NK-92 treated with Interleukin-12 subunit alpha and Interleukin-12 subunit beta, amount 100 ng/mL, for 24 hours (cell line): ENCODE data around the gene RASA3.

Experiments used
- DNase-seq: peaks from one replicate; lab custom pipeline; 2025; lab: John Stamatoyannopoulos, UW

RASA3 gene

DNA sequence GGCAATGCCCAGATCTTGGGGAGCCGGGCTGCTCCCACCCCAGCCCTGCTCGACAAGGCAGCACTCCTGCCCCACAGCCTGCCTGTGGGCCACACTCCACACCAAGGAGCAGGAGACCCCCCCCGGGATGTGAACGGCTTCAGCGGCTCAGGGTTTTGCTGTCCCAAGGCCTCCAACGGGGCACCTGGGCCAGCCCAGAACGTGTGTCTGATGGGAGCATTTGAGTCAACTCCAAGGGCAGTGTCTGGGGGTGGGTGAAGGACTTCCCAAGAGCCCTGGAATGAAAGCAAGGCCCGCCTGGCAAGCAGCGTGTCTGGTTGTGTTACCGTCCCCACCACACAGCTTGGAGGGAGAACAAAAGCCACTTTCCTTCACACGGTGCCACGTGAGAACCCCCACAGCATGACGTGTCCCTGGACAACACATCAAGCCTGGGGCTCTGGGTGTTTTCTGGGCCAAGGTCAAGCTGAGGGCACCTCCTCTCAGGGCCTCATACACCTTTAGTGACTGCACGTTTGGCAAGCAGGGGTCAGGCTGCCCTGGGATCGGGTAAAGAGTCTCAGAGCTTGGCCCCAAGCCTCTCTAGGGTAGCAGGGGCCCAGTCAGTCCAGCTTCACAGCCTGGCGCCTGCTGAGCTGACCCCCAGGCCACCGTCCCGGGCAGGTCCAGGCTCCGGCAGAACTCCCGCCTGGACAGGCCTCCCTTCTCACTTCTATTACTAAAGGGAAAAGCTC, 164.5 kb downstream of the RASA3 start:
- DNase-seq, result no peak

DNA sequence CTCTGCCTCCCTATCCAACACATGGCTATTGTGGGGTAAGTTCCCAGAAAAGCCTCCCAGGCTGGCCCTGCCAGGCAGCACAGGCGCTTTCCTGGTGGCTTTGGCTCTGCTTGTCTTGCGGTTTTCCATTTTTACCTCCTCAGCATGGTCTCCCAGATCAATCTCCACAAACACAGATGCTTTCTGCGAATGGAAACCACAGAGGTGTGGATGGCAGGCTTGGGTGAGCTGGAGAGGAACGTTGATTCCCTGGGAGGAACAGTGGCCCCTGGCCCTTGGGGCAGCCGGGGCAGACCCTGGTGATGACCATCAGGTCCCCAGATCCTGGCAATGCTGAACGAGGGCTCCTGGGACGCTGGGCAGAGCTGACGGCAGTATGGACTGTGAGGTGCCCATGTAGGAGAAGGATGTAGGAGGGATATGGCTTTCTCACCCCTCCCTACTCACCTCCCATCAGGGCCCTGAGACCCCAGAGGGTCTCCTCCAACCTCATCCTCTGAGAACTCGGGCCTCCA, 165.2 kb downstream of the RASA3 start:
- DNase-seq, result no peak

DNA sequence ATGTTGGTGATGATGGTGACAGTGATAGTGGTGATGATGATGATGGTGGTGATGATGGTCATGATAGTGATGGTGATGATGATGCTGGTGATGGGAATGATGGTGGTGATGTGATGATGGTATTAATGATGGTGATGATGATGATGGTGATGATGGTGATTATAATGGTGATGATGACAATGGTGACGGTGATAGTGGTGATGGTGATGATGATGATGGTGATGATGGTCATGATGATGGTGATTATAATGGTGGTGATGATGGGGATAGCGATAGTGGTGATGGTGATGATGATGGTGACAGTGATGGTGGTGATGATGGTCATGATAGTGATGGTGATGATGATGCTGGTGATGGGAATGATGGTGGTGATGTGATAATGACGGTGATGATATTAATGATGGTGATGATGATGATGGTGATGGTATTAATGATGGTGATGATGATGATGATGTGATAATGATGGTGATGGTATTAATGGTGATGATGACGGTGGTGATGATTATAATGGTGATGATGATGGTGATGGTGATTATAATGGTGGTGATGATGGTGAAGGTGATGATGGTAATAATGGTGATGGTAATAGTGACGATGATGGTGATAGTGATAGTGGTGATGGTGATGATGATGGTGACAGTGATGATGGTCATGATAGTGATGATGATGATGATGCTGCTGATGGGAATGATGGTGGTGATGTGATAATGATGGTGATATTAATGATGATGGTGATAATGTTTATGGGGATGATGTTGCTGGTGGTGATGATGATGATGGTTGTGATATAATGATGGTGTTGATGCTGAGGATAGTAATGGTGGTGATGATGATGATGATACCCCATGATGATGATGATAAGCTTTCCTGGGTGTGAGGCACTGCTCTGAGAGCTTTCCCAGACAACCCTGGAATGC, 166.2 kb downstream of the RASA3 start:
- DNase-seq, result no peak

- no peak for DNase-seq
These were observed 167.0 kb downstream of the RASA3 start for GRCh38 chr13:113965383-113965874.

DNA sequence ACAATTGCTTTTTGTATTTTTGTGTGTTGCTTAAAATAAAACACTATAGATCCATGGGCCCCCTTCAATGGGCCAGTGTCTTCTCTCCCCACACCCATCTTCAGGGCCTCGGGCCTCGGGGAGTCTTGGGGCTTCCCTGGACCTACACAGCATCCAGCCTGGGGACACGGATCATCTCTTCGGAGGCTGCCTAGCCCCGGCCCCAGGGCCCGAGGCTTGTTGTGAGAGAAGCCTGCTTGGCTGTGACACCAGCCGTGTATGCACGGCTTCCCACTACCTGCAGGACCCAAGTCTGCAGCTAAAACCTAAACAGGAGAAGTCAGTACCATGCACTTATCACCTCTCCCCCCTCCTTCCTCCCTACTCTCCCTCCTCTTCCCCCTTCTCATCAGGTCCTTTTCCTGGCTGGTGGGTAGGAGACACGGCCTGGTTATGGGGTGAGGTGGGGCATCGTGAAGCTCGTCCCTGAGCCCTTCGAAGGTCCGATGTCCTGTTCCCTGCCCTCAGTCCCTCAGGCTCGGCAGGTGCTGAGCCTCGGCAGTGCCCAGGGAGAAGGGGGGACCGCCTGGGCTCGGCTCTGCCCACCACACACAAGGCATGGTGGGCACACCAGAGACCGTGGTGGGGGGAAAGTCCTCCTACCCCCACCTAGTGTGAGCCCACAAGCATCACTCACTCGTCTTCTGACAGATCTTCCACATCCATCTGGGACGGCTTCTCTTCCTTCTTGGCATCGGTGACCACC, 168.0 kb downstream of the RASA3 start:
- DNase-seq, result no peak

DNA sequence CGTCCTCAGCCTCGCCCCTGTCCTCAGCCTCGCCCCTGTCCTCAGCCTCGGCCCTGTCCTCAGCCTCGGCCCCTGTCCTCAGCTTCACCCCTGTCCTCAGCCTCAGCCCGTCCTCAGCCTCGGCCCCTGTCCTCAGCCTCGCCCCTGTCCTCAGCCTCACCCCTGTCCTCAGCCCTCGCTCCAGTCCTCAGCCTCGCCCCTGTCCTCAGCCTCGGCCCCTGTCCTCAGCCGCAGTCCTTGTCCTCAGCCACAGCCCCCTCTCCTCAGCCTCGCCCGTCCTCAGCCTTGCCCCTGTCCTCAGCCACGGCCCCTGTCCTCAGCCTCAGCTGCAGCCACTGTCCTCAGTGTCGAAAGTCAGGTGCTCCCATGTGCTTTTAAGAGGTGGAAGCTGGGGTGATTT, 169.0 kb downstream of the RASA3 start:
- no peak for DNase-seq

DNA sequence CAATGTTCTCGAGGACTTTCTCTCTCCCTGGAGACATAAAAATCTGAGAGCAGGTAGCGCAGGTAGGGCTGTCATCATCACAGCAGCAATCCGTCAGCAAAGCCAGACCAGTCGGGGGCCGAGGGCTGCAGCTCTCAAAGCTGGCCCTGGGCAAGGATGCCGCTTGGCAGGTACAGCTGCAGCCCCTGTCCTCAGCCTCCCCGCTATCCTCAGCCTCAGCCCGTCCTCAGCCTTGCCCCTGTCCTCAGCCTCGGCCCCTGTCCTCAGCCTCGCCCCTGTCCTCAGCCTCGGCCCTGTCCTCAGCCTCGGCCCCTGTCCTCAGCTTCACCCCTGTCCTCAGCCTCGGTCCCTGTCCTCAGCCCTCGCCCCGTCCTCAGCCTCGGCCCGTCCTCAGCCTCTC, 169.4 kb downstream of the RASA3 start:
- DNase-seq, result no peak

DNA sequence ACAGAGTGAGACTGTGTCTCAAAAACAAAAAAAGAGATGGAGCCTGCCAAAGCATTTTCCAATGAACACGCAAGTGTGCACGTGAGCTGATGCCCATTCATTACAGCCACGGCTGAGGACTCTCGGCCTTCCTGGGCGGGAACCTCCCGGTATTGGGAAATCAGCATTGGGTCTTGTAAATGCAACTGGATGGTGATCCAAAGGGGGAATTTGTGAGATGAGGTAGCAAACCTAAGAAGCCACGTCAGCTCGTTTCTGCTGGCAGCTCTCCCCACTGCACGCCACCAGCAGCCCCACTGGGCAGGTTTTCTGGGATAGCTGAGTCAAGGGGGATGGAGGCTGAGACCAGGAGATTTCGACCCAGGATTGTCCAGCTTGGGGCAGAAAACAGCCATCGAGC, 170.0 kb downstream of the RASA3 start:
- DNase-seq, result no peak

- no peak for DNase-seq
These were observed 172.0 kb downstream of the RASA3 start for GRCh38 chr13:113960276-113960948.

DNA sequence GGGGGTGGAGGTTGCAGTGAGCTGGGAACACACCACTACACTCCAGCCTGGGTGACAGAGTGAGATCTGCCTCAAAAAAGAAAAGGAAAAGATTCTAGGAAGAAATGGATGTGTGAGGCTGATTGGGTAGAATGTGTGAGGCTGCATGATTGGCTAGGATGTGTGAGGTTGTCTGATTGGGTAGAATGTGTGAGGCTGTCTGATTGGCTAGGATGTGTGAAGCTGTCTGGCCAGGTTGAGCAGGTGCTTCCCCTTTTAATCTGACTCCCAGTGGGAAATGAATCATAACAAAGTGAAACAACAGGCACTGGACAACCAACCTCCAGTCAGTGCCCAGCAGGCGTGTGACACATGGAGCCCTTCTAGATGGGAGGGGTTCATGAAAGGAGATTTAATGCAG, 173.2 kb downstream of the RASA3 start:
- no peak for DNase-seq

DNA sequence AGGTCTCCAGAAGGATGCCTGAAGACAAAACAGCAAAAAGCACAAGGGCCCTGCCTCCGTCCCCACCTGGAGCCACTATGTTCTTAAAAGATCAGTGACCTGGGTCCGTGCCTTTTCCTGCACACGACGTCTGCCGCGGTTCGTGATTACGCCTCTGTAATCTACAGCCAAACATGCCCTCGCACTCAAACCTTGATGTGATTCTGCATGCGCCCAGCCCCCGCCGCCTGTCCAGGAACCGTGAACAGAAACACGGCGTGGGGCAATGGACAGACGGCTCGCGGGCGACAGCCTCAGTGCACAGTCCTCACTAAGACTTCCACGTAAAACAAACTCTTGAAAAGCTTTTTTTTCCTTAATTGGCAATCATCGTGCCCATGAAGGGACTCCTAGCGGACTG, 174.1 kb downstream of the RASA3 start:
- no peak for DNase-seq

DNA sequence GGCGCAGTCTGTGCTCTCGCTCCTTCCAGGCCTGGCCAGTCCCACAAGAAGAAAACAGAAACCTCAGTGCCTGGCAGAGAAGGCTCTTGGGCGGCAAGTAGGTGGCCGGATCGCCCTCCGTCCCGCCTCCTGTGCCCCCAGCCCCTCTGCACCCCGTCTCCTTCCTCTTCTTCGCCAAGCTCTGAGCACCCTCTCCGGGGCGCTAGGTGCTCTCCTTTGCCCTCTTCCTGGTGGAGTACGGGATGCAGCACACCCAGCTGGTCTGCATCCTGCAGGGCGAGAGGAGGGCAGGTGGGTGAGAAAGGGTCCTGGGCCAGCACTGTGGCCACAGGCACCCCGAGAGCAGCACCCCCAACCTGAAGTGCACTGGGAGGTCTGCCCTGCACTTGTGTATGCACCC, 175.9 kb downstream of the RASA3 start:
- DNase-seq, result no peak

DNA sequence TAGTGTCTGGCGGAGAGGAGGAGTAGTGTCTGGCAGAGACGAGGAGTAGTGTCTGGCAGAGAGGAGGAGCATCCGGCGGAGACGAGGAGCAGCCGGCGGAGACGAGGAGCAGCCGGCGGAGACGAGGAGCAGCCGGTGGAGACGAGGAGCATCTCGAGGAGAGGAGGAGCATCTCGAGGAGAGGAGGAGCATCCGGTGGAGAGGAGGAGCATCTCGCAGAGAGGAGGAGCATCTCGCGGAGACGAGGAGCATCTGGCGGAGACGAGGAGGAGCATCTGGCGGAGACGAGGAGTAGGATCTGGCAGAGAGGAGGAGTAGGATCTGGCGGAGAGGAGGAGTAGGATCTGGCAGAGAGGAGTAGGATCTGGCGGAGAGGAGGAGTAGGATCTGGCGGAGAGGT, 176.7 kb downstream of the RASA3 start:
- no peak for DNase-seq

DNA sequence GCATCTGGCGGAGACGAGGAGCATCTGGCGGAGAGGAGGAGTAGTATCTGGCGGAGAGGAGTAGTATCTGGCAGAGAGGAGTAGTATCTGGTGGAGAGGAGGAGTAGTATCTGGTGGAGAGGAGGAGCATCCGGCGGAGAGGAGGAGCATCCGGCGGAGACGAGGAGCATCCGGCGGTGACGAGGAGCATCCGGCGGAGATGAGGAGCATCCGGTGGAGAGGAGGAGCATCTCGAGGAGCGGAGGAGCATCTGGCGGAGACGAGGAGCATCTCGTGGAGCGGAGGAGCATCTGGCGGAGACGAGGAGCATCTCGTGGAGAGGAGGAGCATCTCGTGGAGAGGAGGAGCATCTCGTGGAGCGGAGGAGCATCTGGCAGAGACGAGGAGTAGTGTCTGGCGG, 177.2 kb downstream of the RASA3 start:
- no peak for DNase-seq

GRCh38 chr13:113954046-113954835, 178.2 kb downstream of the RASA3 start:
- DNase-seq, result no peak

- DNase-seq, result no peak
These were observed 178.9 kb downstream of the RASA3 start for GRCh38 chr13:113953561-113953960.

DNA sequence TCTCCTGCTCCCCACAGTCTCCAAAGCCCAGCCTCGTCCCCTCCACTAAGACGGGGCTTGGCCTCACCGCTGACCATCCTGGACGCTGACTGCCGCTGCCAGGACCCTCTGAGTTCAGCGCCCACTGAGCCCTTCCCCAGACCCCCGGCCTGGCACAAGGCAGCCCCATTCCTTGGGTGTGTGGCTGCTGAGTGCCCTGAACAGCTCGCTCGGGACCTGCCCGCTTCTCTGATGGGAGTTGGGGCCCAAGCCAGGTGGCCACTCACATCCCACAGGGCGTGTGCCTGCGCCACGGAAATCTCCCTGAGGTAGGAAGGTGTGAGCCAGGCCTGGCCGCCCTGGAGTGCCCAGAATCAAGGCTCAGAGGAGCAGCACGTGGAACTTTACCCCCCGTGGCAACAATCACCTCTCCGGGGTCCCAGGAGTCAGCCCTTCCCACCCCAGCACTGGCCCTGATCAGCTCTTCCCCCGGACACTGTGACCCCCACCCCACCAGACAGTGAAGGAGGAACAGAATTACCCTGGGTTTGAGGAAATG, 179.4 kb downstream of the RASA3 start:
- no peak for DNase-seq

- no peak for DNase-seq
These were observed 180.1 kb downstream of the RASA3 start for GRCh38 chr13:113952151-113952982.

DNA sequence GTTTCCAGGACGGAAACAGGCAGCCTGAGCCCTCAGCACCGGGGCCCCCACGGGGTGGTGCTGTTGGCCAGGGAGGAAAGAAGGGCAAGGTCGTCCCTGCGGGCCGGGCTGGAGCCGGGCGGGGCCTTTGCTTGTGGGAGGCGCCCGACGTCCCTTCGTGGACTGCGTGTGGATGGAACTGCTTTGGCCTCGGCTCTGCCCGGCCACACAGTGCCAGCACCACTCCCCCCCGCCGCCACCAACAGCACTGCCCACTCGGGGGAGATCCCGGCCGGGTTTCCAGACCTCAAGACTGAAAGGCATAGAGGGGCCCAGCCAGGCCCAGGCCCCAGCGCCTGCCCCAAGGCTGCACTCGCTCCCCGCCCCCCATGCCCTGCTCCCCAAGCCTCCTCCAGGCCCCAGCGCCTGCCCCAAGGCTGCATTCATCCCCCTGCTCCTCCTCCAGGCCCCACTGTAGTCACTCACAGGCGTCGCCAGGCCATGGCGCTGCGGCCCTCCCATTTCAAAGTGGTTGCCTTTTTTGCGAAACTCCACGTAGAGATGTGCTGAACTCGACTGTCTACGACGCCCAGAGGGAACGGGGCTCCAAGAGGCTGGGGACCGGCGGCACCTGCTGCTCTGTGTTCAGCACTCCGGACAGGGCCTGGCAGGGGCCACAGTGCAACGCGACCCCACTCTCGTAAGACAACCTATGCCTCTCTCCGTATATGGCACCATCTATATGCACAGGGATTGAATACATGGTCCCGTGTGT, 181.0 kb downstream of the RASA3 start:
- no peak for DNase-seq
